HEK293 (cell line): ENCODE results near the gene RANBP10.

Experiments used
- CTCF ChIA-PET: fragments of 350-600 bp; formaldehyde crosslinking; extraction: SDS; loops from one replicate; lab custom pipeline; 2021; ENCODE audit warnings: antibody characterized with exemption; lab: Yijun Ruan, JAX
- POLR2A ChIA-PET: fragments of 300-600 bp; formaldehyde crosslinking; extraction: SDS; loops from one replicate; lab custom pipeline; 2020; ENCODE audit warnings: antibody characterized with exemption, inconsistent platforms; lab: Yijun Ruan, JAX
- H3K27ac ChIP-seq: fragments of 200-500 bp; sonication (Bioruptor generic); 2 replicates; pipeline ENCODE4 v1.5.1; 2014; ENCODE audit warnings: low read depth, low read length, control low read depth, inconsistent platforms; ENCODE audit errors: extremely low read depth
- H3K36me3 ChIP-seq, 2 experiments: fragments of 200-500 bp in 1 of 2; sonication (Bioruptor generic) in 1 of 2; 1 replicate in 1 of 2; 2 replicates in 1 of 2; pipeline ENCODE4 v1.5.1; 2014 to 2017; ENCODE audit warnings: inconsistent platforms in 2 of 2, low read length in 2 of 2; ENCODE audit not compliant: control insufficient read depth in 2 of 2, insufficient read depth in 1 of 2
- H3K4me1 ChIP-seq: fragments of 200-500 bp; sonication (Bioruptor generic); 2 replicates; pipeline ENCODE4 v1.5.1; 2014; ENCODE audit warnings: mild to moderate bottlenecking, low read length, inconsistent platforms; ENCODE audit not compliant: control insufficient read depth, insufficient read depth
- H3K4me3 ChIP-seq: 2 replicates; pipeline ENCODE4 v1.5.1; 2011; ENCODE audit warnings: low read depth, mild to moderate bottlenecking, control low read depth, low read length, moderate library complexity
- H3K9me3 ChIP-seq: fragments of 200-500 bp; sonication (Bioruptor generic); 2 replicates; pipeline ENCODE4 v1.5.1; 2014; ENCODE audit warnings: low read depth, low read length, inconsistent platforms; ENCODE audit not compliant: control insufficient read depth, insufficient read depth
- EGR2 ChIP-seq: fragments of 450-650 bp; formaldehyde crosslinking; IDR thresholded peaks from 2 replicates; pipeline ENCODE4 v1.5.1; 2016; ENCODE audit warnings: low read depth, missing biosample characterization, missing genetic modification characterization
- PRDM10 ChIP-seq: fragments of 450-650 bp; formaldehyde crosslinking; IDR thresholded peaks from 2 replicates; pipeline ENCODE4 v1.5.1; 2016; ENCODE audit warnings: missing biosample characterization, missing genetic modification characterization
- PRDM2 ChIP-seq: fragments of 450-650 bp; formaldehyde crosslinking; IDR thresholded peaks from 2 replicates; pipeline ENCODE4 v1.5.1; 2016; ENCODE audit warnings: missing biosample characterization, missing genetic modification characterization, borderline replicate concordance
- PRDM4 ChIP-seq: fragments of 450-650 bp; formaldehyde crosslinking; IDR thresholded peaks from 2 replicates; pipeline ENCODE4 v1.5.1; 2017; ENCODE audit warnings: missing biosample characterization, missing genetic modification characterization
- SCRT1 ChIP-seq: fragments of 450-650 bp; formaldehyde crosslinking; IDR thresholded peaks from 2 replicates; pipeline ENCODE4 v1.5.1; 2016; ENCODE audit warnings: missing biosample characterization, missing genetic modification characterization, borderline replicate concordance
- TSHZ1 ChIP-seq: fragments of 450-650 bp; formaldehyde crosslinking; IDR thresholded peaks from 2 replicates; pipeline ENCODE4 v1.5.1; 2016; ENCODE audit warnings: missing biosample characterization, missing genetic modification characterization, borderline replicate concordance
- ZNF133 ChIP-seq: fragments of 450-650 bp; formaldehyde crosslinking; IDR thresholded peaks from 2 replicates; pipeline ENCODE4 v1.5.1; 2016; ENCODE audit warnings: missing biosample characterization, missing genetic modification characterization
- ZNF174 ChIP-seq: fragments of 450-650 bp; formaldehyde crosslinking; IDR thresholded peaks from 2 replicates; pipeline ENCODE4 v1.5.0; 2017; ENCODE audit warnings: missing biosample characterization, mild to moderate bottlenecking, missing genetic modification characterization
- ZNF280D ChIP-seq: fragments of 450-650 bp; formaldehyde crosslinking; IDR thresholded peaks from 2 replicates; pipeline ENCODE4 v1.5.1; 2016; ENCODE audit warnings: missing biosample characterization, missing genetic modification characterization
- ZNF354C ChIP-seq: fragments of 450-650 bp; formaldehyde crosslinking; IDR thresholded peaks from 2 replicates; pipeline ENCODE4 v1.5.1; 2016; ENCODE audit warnings: missing biosample characterization, missing genetic modification characterization, low read depth, borderline replicate concordance
- ZNF423 ChIP-seq: fragments of 450-650 bp; formaldehyde crosslinking; IDR thresholded peaks from 2 replicates; pipeline ENCODE4 v1.5.1; 2016; ENCODE audit warnings: missing biosample characterization, missing genetic modification characterization
- ZNF830 ChIP-seq: fragments of 450-650 bp; IDR thresholded peaks from 2 replicates; pipeline ENCODE4 v1.5.0; 2018; ENCODE audit warnings: missing biosample characterization, missing genetic modification characterization, low read depth, mild to moderate bottlenecking, moderate library complexity

Gene RANBP10

GRCh38 chr16:67846063-67846319 lies 39.6 kb upstream of the RANBP10 start:
- Histone ChIP-seq H3K4me3 (peak overlapping the region; percentile 91), H3K36me3 (peaks cover 0 to 32% of the 10 kb centered on the region in 2 experiments; a peak in 2 of 3 replicates), H3K4me1 (peaks cover 16% of the 10 kb centered on the region), H3K27ac (peak overlapping the region; percentile 92), H3K9me3 (no peaks in the 10 kb centered on the region)
- ChIA-PET CTCF (interaction anchor here (0.6 to 1.7 kb wide), 2 partner anchors 31 to 38 kb away, joined by 3 to 6 read pairs; partner anchors contain the start of gene NRN1L), POLR2A (interaction anchor here (0.8 to 4.3 kb wide), 13 partner anchors 12 to 324 kb away, joined by 3 to 38 read pairs (median 5); partner anchors contain the start of genes ACD, DDX28, DUS2 and EDC4)
- TF ChIP-seq PRDM2 (tag by site-specific recombination) = no peak
- TF ChIP-seq TSHZ1 = no peak
- no peak for TF ChIP-seq ZNF280D (tag by site-specific recombination)
- no peak for TF ChIP-seq ZNF830 (tag by site-specific recombination)

GRCh38 chr16:67845291-67846062 lies 39.1 kb upstream of the RANBP10 start:
- peak overlapping the region; percentile 92 for H3K27ac ChIP-seq
- H3K36me3 ChIP-seq = peaks cover 0 to 28% of the 10 kb centered on the region in 2 experiments; a peak in 2 of 3 replicates
- H3K9me3 ChIP-seq = no peaks in the 10 kb centered on the region
- CTCF ChIA-PET = interaction anchor here (0.6 to 2.9 kb wide), 6 partner anchors 11 to 173 kb away, joined by 3 to 13 read pairs (median 4); partner anchors contain the start of gene NRN1L
- H3K4me3 ChIP-seq = peak overlapping the region; percentile 91
- peaks cover 16% of the 10 kb centered on the region for H3K4me1 ChIP-seq
- POLR2A ChIA-PET = interaction anchor here (0.7 to 4.3 kb wide), 16 partner anchors 12 to 324 kb away, joined by 3 to 38 read pairs (median 5); partner anchors contain the start of genes ACD, EDC4, GFOD2 and LCAT
- TF ChIP-seq ZNF133 (tag by site-specific recombination) = peak; percentile 74; the same call in 1 of the 2 replicates
- no peak for TF ChIP-seq ZNF174 (tag by site-specific recombination)
- TF ChIP-seq ZNF423 = no peak
- TF ChIP-seq EGR2 (tag by site-specific recombination) = no peak
- TF ChIP-seq PRDM10 (tag by site-specific recombination) = 0 out of 2 replicates have a peak, but pooled peaks have one; percentile 24
- TF ChIP-seq ZNF354C (tag by site-specific recombination) = no peak
- no peak for TF ChIP-seq SCRT1 (tag by site-specific recombination)
- no peak for TF ChIP-seq PRDM4 (tag by site-specific recombination)
